ENCODE results near the gene MORN1. TPM values are rescaled to one million over a fixed set of nuclear protein-coding genes. Genes with fewer than 3 reads are reported as not detected.

The MORN1 gene
- polyA plus RNA-seq, 1 donor from 2014 or later: 10.9 TPM

GRCh38 chr1:2307972-2308371 is 83.4 kb downstream of the MORN1 start:
- Histone ChIP-seq H3K9me2 (ENCODE audit: insufficient read depth, low read length) (no peaks in the 10 kb centered on the region), H3F3A (ENCODE audit: insufficient read depth, low read length, poor library complexity, severe bottlenecking) (no peaks in the 10 kb centered on the region), H2AFZ (ENCODE audit: low read depth, low read length) (no peak overlapping the region), H3K4me3 (ENCODE audit: low read length) (no peak overlapping the region), H3K4me2 (ENCODE audit: low read length) (no peak overlapping the region), H3K27me3 (ENCODE audit: insufficient read depth, low read depth, low read length) (no peaks in the 10 kb centered on the region), H3K9ac (ENCODE audit: low read length) (no peak overlapping the region), H4K20me1 (ENCODE audit: insufficient read depth) (no peaks in the 10 kb centered on the region), H3K27ac (ENCODE audit: low read length) (no peak overlapping the region), H3K79me2 (replicated peaks; ENCODE audit: insufficient read depth, low read length) (no peaks in the 10 kb centered on the region), H3K36me3 (ENCODE audit: insufficient read depth, low read length) (no peaks in the 10 kb centered on the region), H3K9me3 (ENCODE audit: low read length) (no peaks in the 10 kb centered on the region)
- TF ChIP-seq RAD21 (conservative IDR thresholded peaks at IDR 0.05) (no peak), SMC3 (conservative IDR thresholded peaks at IDR 0.05; ENCODE audit: poor library complexity) (no peak), CTCF (IDR thresholded peaks at IDR 0.05; ENCODE audit: poor library complexity, severe bottlenecking) (no peak), EZH2 (IDR thresholded peaks at IDR 0.05; ENCODE audit: borderline replicate concordance, insufficient read depth, low read length, poor library complexity, severe bottlenecking) (no peak), POLR2AphosphoS5 (IDR thresholded peaks at IDR 0.05) (no peak), TAF1 (IDR thresholded peaks at IDR 0.05; ENCODE audit: low read depth) (no peak), MXI1 (conservative IDR thresholded peaks at IDR 0.05; ENCODE audit: poor library complexity, severe bottlenecking) (no peak)

DNA sequence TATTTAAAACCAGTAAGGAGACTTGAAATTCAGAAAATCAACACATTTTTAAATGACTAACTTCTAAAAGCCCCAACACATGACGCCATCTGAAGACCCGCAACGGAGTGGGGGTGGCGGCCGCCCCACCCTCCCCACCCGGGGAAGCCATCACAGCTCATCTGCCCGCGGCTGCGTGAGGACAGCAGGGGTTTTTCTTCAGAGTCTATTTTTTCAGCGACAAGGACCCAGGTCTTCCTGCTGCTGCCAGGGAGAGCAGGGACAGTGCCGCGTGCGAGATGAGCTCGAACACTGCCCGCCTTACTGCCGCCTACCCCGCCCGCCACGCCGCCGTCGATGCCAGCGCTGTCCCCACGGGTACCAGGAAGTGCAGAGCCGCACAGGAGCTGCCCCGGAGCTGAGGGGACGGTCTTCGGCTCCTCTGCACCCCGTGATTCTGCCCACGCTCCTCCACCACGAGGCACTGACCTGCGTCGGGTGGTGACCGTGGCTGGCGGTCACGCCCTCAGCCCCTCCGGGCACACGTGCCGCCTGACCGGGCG is 84.2 kb downstream of the MORN1 start:
- Histone ChIP-seq H3K4me3 (ENCODE audit: low read length) (no peak overlapping the region), H3K9me3 (ENCODE audit: low read length) (no peaks in the 10 kb centered on the region), H3K9ac (ENCODE audit: low read length) (no peak overlapping the region), H3K27ac (ENCODE audit: low read length) (no peak overlapping the region), H3F3A (ENCODE audit: insufficient read depth, low read length, poor library complexity, severe bottlenecking) (no peaks in the 10 kb centered on the region), H3K36me3 (ENCODE audit: insufficient read depth, low read length) (no peaks in the 10 kb centered on the region), H3K27me3 (ENCODE audit: insufficient read depth, low read depth, low read length) (no peaks in the 10 kb centered on the region), H3K4me2 (ENCODE audit: low read length) (no peak overlapping the region), H4K20me1 (ENCODE audit: insufficient read depth) (no peaks in the 10 kb centered on the region), H3K79me2 (replicated peaks; ENCODE audit: insufficient read depth, low read length) (no peaks in the 10 kb centered on the region), H2AFZ (ENCODE audit: low read depth, low read length) (no peak overlapping the region), H3K9me2 (ENCODE audit: insufficient read depth, low read length) (no peaks in the 10 kb centered on the region)
- TF ChIP-seq CTCF (IDR thresholded peaks at IDR 0.05; ENCODE audit: poor library complexity, severe bottlenecking) (no peak), TAF1 (IDR thresholded peaks at IDR 0.05; ENCODE audit: low read depth) (no peak), POLR2AphosphoS5 (IDR thresholded peaks at IDR 0.05) (no peak), EZH2 (IDR thresholded peaks at IDR 0.05; ENCODE audit: borderline replicate concordance, insufficient read depth, low read length, poor library complexity, severe bottlenecking) (no peak), RAD21 (conservative IDR thresholded peaks at IDR 0.05) (no peak), MXI1 (conservative IDR thresholded peaks at IDR 0.05; ENCODE audit: poor library complexity, severe bottlenecking) (no peak), SMC3 (conservative IDR thresholded peaks at IDR 0.05; ENCODE audit: poor library complexity) (no peak), EP300 (conservative IDR thresholded peaks at IDR 0.05; ENCODE audit: poor library complexity, severe bottlenecking) (no peak)
- TF ChIP-seq, protein P1, sequence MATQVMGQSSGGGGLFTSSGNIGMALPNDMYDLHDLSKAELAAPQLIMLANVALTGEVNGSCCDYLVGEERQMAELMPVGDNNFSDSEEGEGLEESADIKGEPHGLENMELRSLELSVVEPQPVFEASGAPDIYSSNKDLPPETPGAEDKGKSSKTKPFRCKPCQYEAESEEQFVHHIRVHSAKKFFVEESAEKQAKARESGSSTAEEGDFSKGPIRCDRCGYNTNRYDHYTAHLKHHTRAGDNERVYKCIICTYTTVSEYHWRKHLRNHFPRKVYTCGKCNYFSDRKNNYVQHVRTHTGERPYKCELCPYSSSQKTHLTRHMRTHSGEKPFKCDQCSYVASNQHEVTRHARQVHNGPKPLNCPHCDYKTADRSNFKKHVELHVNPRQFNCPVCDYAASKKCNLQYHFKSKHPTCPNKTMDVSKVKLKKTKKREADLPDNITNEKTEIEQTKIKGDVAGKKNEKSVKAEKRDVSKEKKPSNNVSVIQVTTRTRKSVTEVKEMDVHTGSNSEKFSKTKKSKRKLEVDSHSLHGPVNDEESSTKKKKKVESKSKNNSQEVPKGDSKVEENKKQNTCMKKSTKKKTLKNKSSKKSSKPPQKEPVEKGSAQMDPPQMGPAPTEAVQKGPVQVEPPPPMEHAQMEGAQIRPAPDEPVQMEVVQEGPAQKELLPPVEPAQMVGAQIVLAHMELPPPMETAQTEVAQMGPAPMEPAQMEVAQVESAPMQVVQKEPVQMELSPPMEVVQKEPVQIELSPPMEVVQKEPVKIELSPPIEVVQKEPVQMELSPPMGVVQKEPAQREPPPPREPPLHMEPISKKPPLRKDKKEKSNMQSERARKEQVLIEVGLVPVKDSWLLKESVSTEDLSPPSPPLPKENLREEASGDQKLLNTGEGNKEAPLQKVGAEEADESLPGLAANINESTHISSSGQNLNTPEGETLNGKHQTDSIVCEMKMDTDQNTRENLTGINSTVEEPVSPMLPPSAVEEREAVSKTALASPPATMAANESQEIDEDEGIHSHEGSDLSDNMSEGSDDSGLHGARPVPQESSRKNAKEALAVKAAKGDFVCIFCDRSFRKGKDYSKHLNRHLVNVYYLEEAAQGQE (IDR thresholded peaks at IDR 0.05; ENCODE audit: borderline replicate concordance): no peak

Data from neural cell (in vitro differentiated cells).